ENCODE results near the gene DAZ4.
"Not testable (repeated sequence)": the region's sequence is repeated elsewhere in the genome, so short reads cannot be mapped to it uniquely, and the experiment has no call there.

DAZ4 gene

GRCh38 chrY:24833619-24834018 lies at the start of gene DAZ4:
Gene DAZ4 (plus strand): TSS chrY:24833919. CDS start chrY:24834127, 208 bp downstream.
- not testable (repeated sequence) for DNase-seq

- not testable (repeated sequence) for DNase-seq
These were observed 20.4 kb upstream of the DAZ4 start, which contains the start of gene DAZ3 for GRCh38 chrY:24813293-24813692. Gene DAZ3 (minus strand): TSS chrY:24813393. CDS start chrY:24813185, 208 bp downstream.

GRCh38 chrY:24821836-24822235 lies 11.9 kb upstream of the DAZ4 start:
- DNase-seq = not testable (repeated sequence)

- not testable (repeated sequence) for DNase-seq
These were observed 9.4 kb upstream of the DAZ4 start for GRCh38 chrY:24824184-24824879.

GRCh38 chrY:24825069-24825468 lies 8.7 kb upstream of the DAZ4 start:
- DNase-seq = not testable (repeated sequence)
